Measurements from ENCODE around the gene SLC26A3.
"Not testable (repeated sequence)": the region's sequence is repeated elsewhere in the genome, so short reads cannot be mapped to it uniquely, and the experiment has no call there.

Gene SLC26A3

DNA sequence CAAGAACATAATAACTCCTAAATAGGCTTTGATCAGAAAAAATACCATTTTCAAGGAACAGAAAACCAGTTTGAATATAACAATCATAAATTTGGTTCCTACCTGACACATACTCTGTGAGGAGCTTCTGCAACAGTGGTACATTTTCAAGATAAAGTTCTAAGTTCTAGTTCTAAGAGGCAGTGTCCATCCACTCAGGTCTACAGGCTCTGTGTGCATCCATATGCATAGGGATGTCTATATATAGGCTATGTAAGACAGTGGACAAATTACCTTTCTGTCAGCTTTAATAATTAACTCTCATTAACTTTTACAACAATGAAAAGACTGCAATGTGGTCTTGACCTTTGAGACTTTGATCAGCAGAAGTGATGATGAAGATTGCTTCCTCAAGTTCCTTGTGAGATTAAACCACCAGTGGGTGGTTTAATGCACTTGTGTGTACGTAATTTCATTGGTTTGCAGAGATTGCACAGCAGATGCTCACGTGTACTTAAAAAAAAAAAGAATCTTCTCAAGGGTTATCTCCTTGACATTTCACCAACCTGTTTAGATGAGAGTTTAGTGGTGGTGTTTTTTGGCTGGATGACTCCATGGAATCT is at the start of gene SLC26A3:
SLC26A3 (minus strand) TSS at position 215 of the 602 bp plus-strand sequence. CDS start 8,714 bp downstream, outside the sequence.
- Histone ChIP-seq H3K36me3 (ENCODE audit: insufficient read depth, low read depth, low read length) (no peaks in the 10 kb centered on the region), H3K4me3 (ENCODE audit: low read length) (no peak within 1 kb of the TSS), H3K4me1 (ENCODE audit: insufficient read depth, low read length) (no peaks in the 10 kb centered on the region), H3K9me3 (ENCODE audit: insufficient read depth, low read depth, low read length) (no peaks in the 10 kb centered on the region), H3K27me3 (ENCODE audit: insufficient read depth, low read length) (no peaks in the 10 kb centered on the region), H3K27ac (ENCODE audit: low read length) (no peak within 1 kb of the TSS), H3K9ac (ENCODE audit: low read depth, low read length) (no peak within 1 kb of the TSS)

DNA sequence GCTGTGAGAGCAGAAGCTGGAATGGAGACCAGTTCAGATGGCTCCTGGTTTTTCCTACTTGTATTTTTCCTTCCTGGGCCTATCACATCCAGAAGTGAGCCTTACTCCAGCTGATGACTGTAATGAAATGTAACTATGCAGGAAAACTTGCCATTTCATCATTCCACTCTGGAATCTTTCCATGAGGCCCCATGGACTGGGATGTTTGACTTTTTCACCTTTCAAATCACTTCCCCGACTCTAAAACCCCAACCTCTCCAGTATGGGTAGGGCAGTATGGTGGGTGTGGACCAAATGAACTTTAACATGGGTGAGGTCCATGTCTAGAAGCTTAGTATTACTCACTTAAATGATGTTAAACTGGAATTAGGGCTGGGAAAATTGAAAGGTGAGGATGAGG is 47.6 kb upstream of the SLC26A3 start:
- no peaks in the 10 kb centered on the region; the same call in 1 of the 2 replicates for H3K9me3 ChIP-seq (ENCODE audit: insufficient read depth, low read depth, low read length)
- no peaks in the 10 kb centered on the region for H3K4me1 ChIP-seq (ENCODE audit: insufficient read depth, low read length)
- H3K27ac ChIP-seq (ENCODE audit: low read length), result no peak overlapping the region
- H3K27me3 ChIP-seq (ENCODE audit: insufficient read depth, low read length), result no peaks in the 10 kb centered on the region
- no peak overlapping the region for H3K9ac ChIP-seq (ENCODE audit: low read depth, low read length)
- no peaks in the 10 kb centered on the region for H3K36me3 ChIP-seq (ENCODE audit: insufficient read depth, low read depth, low read length)
- no peak overlapping the region for H3K4me3 ChIP-seq (ENCODE audit: low read length)

DNA sequence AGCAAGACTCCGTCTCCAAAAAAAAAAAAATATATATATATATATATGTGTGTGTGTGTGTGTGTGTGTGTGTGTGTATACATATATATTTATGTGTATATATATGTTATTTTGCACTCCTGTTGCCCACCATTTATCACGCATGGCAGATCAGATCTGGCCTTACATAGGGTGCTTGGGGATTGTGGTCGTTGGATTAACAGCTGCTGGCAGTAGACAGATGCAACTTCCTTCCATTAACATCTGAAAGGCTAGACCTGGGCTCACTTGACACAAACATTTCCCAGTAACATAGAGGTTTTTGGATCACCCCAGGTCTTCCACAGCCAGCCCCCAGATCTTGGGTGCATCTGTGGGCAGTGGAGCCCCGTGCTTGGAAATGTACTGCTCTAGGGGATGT is 47.2 kb upstream of the SLC26A3 start:
- no peak overlapping the region for H3K27ac ChIP-seq (ENCODE audit: low read length)
- H3K9ac ChIP-seq (ENCODE audit: low read depth, low read length), result no peak overlapping the region
- no peaks in the 10 kb centered on the region for H3K27me3 ChIP-seq (ENCODE audit: insufficient read depth, low read length)
- H3K9me3 ChIP-seq (ENCODE audit: insufficient read depth, low read depth, low read length), result no peaks in the 10 kb centered on the region; the same call in 1 of the 2 replicates
- no peaks in the 10 kb centered on the region for H3K4me1 ChIP-seq (ENCODE audit: insufficient read depth, low read length)
- no peak overlapping the region for H3K4me3 ChIP-seq (ENCODE audit: low read length)
- H3K36me3 ChIP-seq (ENCODE audit: insufficient read depth, low read depth, low read length), result no peaks in the 10 kb centered on the region

DNA sequence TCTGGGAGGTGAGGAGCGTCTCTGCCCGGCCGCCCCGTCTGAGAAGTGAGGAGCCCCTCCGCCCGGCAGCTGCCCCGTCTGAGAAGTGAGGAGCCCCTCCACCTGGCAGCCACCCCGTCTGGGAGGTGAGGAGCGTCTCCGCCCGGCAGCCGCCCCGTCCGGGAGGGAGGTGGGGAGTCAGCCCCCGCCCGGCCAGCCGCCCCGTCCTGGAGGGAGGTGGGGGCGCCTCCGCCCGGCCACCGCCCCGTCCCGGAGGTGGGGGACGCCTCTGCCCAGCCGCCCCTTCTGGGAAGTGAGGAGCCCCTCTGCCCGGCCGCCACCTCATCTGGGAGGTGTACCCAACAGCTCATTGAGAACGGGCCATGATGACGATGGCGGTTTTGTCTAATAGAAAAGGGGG is 45.2 kb upstream of the SLC26A3 start:
- not testable (repeated sequence) for H3K4me1 ChIP-seq (ENCODE audit: insufficient read depth, low read length); H3K27me3 ChIP-seq (ENCODE audit: insufficient read depth, low read length); H3K4me3 ChIP-seq (ENCODE audit: low read length)

DNA sequence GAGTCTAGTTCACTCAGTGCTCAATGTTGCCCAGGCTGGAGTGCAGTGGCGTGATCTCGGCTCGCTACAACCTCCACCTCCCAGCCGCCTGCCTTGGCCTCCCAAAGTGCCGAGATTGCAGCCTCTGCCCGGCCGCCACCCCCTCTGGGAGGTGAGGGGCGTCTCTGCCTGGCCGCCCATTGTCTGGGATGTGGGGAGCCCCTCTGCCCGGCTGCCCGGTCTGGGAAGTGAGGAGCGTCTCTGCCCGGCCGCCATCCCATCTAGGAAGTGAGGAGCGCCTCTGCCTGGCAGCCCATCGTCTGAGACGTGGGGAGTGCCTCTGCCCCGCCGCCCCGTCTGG is 44.8 kb upstream of the SLC26A3 start:
- H3K4me1 ChIP-seq (ENCODE audit: insufficient read depth, low read length); H3K4me3 ChIP-seq (ENCODE audit: low read length); H3K9ac ChIP-seq (ENCODE audit: low read depth, low read length); H3K36me3 ChIP-seq (ENCODE audit: insufficient read depth, low read depth, low read length); H3K9me3 ChIP-seq (ENCODE audit: insufficient read depth, low read depth, low read length); H3K27ac ChIP-seq (ENCODE audit: low read length); H3K27me3 ChIP-seq (ENCODE audit: insufficient read depth, low read length): not testable (repeated sequence)

More for the DNA sequence above, 45.2 kb upstream of the SLC26A3 start:
- H3K9me3 ChIP-seq (ENCODE audit: insufficient read depth, low read depth, low read length); H3K9ac ChIP-seq (ENCODE audit: low read depth, low read length); H3K27ac ChIP-seq (ENCODE audit: low read length); H3K36me3 ChIP-seq (ENCODE audit: insufficient read depth, low read depth, low read length): not testable (repeated sequence)

DNA sequence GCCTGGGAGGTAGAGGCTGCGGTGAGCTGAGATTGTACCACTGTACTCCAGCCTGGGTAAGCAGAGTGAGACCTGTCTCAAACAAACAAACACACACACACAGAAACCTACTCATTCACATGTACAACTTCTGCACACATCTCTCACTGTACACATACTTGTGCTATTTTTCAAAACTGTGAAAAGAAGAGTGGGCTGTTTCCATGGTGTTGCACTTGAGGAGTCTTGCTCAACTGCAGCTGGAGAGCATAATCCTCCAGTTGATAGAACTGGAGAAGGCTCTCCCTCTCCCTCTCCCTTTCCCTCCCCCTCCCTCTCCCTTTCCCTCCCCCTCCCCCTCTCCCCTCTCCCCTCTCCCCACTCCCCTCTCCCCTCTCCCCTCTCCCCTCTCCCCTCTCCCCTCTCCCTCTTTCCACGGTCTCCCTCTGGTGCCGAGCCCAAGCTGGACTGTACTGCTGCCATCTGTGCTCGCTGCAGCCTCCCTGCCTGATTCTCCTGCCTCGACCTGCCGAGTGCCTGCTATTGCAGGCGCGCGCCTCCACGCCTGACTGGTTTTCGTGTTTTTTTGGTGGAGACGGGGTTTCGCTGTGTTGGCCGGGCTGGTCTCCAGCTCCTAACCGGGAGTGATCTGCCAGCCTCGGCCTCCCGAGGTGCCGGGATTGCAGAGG is 44.3 kb upstream of the SLC26A3 start:
- Histone ChIP-seq H3K27ac (ENCODE audit: low read length) (no peak overlapping the region), H3K36me3 (ENCODE audit: insufficient read depth, low read depth, low read length) (no peaks in the 10 kb centered on the region), H3K4me3 (ENCODE audit: low read length) (no peak overlapping the region), H3K9me3 (ENCODE audit: insufficient read depth, low read depth, low read length) (no peaks in the 10 kb centered on the region; the same call in 1 of the 2 replicates), H3K27me3 (ENCODE audit: insufficient read depth, low read length) (no peaks in the 10 kb centered on the region), H3K4me1 (ENCODE audit: insufficient read depth, low read length) (no peaks in the 10 kb centered on the region), H3K9ac (ENCODE audit: low read depth, low read length) (no peak overlapping the region)

DNA sequence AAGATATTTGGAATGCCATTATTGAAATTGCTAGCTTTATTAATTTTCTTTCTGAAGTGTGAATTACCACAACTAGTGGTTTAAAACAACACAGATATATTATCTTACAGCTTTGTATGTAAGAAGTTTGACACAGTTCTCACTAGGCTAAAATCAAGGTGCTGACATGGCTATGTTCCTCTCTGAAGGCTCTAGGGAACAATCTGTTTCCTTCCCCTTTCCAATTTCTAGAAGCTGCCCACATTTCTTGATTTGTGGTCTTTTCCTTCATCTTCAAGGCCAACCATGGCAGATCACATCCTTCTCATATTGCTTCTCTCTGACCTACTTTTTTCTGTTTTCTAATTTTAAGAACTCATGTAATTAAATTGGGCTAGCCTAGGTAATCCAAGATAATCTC is 43.3 kb upstream of the SLC26A3 start:
- no peaks in the 10 kb centered on the region for H3K27me3 ChIP-seq (ENCODE audit: insufficient read depth, low read length)
- no peak overlapping the region for H3K9ac ChIP-seq (ENCODE audit: low read depth, low read length)
- no peaks in the 10 kb centered on the region for H3K36me3 ChIP-seq (ENCODE audit: insufficient read depth, low read depth, low read length)
- H3K4me3 ChIP-seq (ENCODE audit: low read length), result no peak overlapping the region
- no peaks in the 10 kb centered on the region; the same call in 1 of the 2 replicates for H3K9me3 ChIP-seq (ENCODE audit: insufficient read depth, low read depth, low read length)
- no peaks in the 10 kb centered on the region for H3K4me1 ChIP-seq (ENCODE audit: insufficient read depth, low read length)
- H3K27ac ChIP-seq (ENCODE audit: low read length), result no peak overlapping the region

DNA sequence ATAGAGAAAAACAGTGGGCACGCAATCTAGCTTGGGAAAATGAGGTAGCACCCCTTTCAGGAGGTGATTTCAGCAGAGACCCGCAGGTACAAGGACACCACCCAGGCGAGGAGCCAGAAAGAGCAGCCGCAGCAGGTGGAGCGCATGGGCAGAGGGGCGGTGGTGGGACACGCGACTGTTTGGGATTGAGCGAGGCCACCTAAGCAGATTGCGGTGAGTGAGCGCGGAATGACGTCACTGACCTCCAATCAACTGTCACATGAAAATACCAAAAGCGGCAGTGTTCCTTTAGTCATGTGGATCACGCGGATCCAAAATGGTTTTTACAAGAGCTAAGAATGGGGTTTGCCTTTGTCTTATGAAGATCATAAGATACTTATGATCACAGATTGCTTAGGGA is 40.2 kb upstream of the SLC26A3 start:
- Histone ChIP-seq H3K27me3 (ENCODE audit: insufficient read depth, low read length) (no peaks in the 10 kb centered on the region), H3K4me1 (ENCODE audit: insufficient read depth, low read length) (no peaks in the 10 kb centered on the region), H3K36me3 (ENCODE audit: insufficient read depth, low read depth, low read length) (no peaks in the 10 kb centered on the region), H3K27ac (ENCODE audit: low read length) (no peak overlapping the region), H3K4me3 (ENCODE audit: low read length) (no peak overlapping the region), H3K9me3 (ENCODE audit: insufficient read depth, low read depth, low read length) (no peaks in the 10 kb centered on the region; the same call in 1 of the 2 replicates), H3K9ac (ENCODE audit: low read depth, low read length) (no peak overlapping the region)

DNA sequence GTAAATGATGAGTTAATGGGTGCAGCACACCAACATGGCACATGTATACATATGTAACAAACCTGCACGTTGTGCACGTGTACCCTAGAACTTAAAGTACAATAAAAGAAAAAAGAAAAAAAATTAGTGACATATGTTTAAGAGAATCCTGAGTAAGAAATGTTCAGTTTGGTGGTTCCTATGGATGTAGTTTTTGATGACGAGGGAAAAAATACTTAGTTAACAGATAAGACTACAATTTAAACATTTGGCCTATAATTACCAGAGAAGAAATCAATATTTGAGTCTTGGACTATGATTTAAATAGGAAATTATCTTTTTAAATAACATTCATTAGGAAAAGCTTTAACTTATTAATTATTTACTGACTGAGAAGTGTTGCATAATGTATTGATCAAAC is 39.2 kb upstream of the SLC26A3 start:
- Histone ChIP-seq H3K4me3 (ENCODE audit: low read length) (no peak overlapping the region), H3K27me3 (ENCODE audit: insufficient read depth, low read length) (no peaks in the 10 kb centered on the region), H3K9ac (ENCODE audit: low read depth, low read length) (no peak overlapping the region), H3K36me3 (ENCODE audit: insufficient read depth, low read depth, low read length) (no peaks in the 10 kb centered on the region), H3K9me3 (ENCODE audit: insufficient read depth, low read depth, low read length) (no peaks in the 10 kb centered on the region; the same call in 1 of the 2 replicates), H3K27ac (ENCODE audit: low read length) (no peak overlapping the region), H3K4me1 (ENCODE audit: insufficient read depth, low read length) (no peaks in the 10 kb centered on the region)

DNA sequence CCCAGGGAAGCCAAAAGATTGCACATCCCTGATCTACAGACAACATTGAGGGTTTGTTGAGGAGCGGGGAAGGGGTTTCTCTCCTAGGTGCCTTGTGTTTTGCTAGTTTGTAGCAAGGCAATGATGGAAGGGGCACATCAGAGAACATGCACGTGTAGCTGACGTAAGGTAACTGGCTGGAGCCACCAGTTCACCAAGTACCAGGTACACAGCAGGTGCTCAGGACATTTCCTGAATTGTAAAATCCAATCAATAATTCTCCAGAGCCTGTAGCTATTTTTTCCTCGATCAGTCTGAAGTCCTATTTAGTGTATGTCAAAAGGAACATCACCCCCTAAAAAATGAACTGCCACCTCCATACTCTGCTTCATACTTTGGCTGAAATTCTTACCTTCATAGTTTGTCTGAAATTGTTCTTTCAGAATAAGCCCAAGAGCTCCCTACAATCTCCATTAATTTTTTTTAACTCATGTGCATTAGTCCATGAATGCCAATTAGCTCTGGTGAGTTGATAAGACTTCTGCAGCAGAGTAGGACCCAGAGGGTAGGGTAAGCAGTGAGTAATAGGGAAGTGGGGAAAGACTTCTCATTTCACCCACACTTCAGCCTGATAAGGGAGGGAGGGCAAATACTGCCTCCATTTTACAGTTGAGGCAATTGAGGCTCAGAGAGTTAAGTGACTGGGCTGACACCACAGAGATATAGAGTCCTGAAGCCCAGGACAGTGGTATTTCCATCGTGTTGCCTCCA is 36.0 kb upstream of the SLC26A3 start:
- H3K4me1 ChIP-seq (ENCODE audit: insufficient read depth, low read length), result no peaks in the 10 kb centered on the region

DNA sequence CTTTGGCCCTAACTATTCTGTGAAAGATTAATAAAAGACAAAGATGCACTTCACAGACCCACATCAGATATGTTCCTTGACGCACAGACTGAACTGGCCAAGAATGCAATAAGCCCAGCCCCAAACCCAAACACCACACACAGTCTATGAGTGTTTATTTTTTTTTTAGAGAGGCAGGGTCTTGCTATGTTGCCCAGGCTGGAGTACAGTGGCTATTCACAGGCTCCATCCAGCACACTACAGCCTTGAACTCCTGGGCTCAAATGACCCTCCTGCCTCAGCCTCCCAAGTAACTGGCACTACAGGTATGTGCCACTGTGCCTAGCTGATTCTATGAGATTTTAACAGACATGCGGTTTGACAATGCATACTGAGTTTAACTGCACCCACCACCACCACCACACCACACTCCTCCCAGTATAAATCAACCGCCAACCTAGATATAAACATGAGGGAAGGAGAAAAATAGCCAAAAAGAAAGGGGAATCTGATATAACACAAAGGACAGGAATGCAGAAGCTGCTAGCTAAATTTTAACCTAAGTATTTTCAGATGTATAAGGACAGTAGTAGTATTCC is 35.1 kb upstream of the SLC26A3 start:
- Histone ChIP-seq H3K9ac (ENCODE audit: low read depth, low read length) (no peak overlapping the region), H3K4me1 (ENCODE audit: insufficient read depth, low read length) (no peaks in the 10 kb centered on the region), H3K27ac (ENCODE audit: low read length) (no peak overlapping the region), H3K27me3 (ENCODE audit: insufficient read depth, low read length) (no peaks in the 10 kb centered on the region), H3K9me3 (ENCODE audit: insufficient read depth, low read depth, low read length) (no peaks in the 10 kb centered on the region), H3K36me3 (ENCODE audit: insufficient read depth, low read depth, low read length) (no peaks in the 10 kb centered on the region), H3K4me3 (ENCODE audit: low read length) (no peak overlapping the region)

More for the DNA sequence above, 36.0 kb upstream of the SLC26A3 start:
- H3K9me3 ChIP-seq (ENCODE audit: insufficient read depth, low read depth, low read length), result no peaks in the 10 kb centered on the region
- H3K4me3 ChIP-seq (ENCODE audit: low read length), result no peak overlapping the region
- no peaks in the 10 kb centered on the region for H3K27me3 ChIP-seq (ENCODE audit: insufficient read depth, low read length)
- no peaks in the 10 kb centered on the region for H3K36me3 ChIP-seq (ENCODE audit: insufficient read depth, low read depth, low read length)
- no peak overlapping the region for H3K9ac ChIP-seq (ENCODE audit: low read depth, low read length)
- H3K27ac ChIP-seq (ENCODE audit: low read length), result no peak overlapping the region

DNA sequence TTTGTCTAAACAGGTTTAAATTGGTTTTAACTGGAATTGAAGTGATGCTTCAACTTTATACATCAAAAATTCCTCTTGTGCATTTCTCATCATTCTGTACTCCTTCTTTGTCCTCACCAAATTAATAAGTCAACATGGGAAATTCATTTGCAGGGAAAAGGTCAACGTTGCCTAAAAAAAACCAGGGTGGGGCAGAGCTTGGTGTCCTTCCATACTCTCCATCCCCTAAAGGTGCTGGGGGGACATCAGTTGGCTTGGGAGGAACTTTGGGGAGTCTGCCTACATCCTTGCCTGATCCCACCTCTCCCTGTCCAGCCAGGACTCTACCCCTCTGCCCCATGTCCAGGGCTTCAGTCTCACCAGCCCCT is 34.1 kb upstream of the SLC26A3 start:
- Histone ChIP-seq H3K27ac (ENCODE audit: low read length) (no peak overlapping the region), H3K36me3 (ENCODE audit: insufficient read depth, low read depth, low read length) (no peaks in the 10 kb centered on the region), H3K4me3 (ENCODE audit: low read length) (no peak overlapping the region), H3K9me3 (ENCODE audit: insufficient read depth, low read depth, low read length) (no peaks in the 10 kb centered on the region), H3K27me3 (ENCODE audit: insufficient read depth, low read length) (no peaks in the 10 kb centered on the region), H3K9ac (ENCODE audit: low read depth, low read length) (no peak overlapping the region), H3K4me1 (ENCODE audit: insufficient read depth, low read length) (no peaks in the 10 kb centered on the region)
